HL-60 (cell line): Measurements from ENCODE around the gene PIAS2.

Experiments used
- DNase-seq, 2 experiments: peaks; one replicate each; pipeline ENCODE4 v3.0.0-alpha.2; 2010 to 2020; ENCODE audit warnings: low read depth in 1 of 2, low spot score in 1 of 2
- H3K27ac ChIP-seq: fragments of 250-450 bp; sonication (Bioruptor Pico); replicated peaks from 2 replicates; pipeline ENCODE4 v1.5.1; 2020; ENCODE audit warnings: mild to moderate bottlenecking, moderate library complexity
- H3K27me3 ChIP-seq: fragments of 250-450 bp; sonication (Bioruptor Pico); 2 replicates; pipeline ENCODE4 v1.5.1; 2021; ENCODE audit warnings: mild to moderate bottlenecking, moderate library complexity; ENCODE audit not compliant: insufficient read depth, poor library complexity, severe bottlenecking
- H3K4me3 ChIP-seq: replicated peaks from 2 replicates; pipeline ENCODE4 v1.5.1; 2011; ENCODE audit warnings: mild to moderate bottlenecking, control low read depth, low read length; ENCODE audit not compliant: insufficient read depth
- GABPA ChIP-seq: IDR thresholded peaks from 2 replicates; pipeline ENCODE4 v1.6.1; 2012; ENCODE audit warnings: low read depth
- POLR2AphosphoS5 ChIP-seq: IDR thresholded peaks from 2 replicates; pipeline ENCODE4 v1.6.1; 2012; ENCODE audit warnings: low read depth
- SPI1 ChIP-seq: IDR thresholded peaks from 2 replicates; pipeline ENCODE4 v1.6.1; 2012; ENCODE audit warnings: low read depth, mild to moderate bottlenecking, borderline replicate concordance
- TF ChIP-seq, protein P1 (sequence below): IDR thresholded peaks from 2 replicates; pipeline ENCODE4 v1.6.1; 2012; ENCODE audit warnings: low read depth; ENCODE audit not compliant: insufficient replicate concordance
- TF ChIP-seq, protein P2 (sequence below): IDR thresholded peaks from one replicate; pipeline ENCODE4 v1.5.1; 2011; ENCODE audit warnings: low read length, control low read depth, inconsistent platforms; ENCODE audit not compliant: insufficient read depth

Gene PIAS2

DNA sequence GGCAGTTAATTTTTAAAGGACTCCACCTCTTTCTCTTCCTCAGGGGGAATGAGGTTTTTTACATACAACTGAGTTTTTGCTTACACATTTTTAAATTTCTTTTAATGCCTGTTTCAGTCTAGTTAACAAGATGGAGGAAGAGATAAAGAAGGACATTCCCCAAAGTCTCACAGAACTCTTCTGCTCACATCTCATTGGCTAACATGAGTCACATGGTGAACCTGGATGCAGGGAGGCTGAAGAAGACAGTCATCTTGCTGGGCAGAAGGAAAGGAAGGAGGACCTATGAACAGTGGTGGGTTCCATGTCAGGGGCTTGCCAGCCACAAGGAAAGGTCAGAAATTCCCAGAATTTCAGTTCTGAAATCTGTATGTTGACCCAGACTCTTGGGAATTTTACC lies 150.1 kb downstream of the PIAS2 start:
- TF ChIP-seq, protein P1, sequence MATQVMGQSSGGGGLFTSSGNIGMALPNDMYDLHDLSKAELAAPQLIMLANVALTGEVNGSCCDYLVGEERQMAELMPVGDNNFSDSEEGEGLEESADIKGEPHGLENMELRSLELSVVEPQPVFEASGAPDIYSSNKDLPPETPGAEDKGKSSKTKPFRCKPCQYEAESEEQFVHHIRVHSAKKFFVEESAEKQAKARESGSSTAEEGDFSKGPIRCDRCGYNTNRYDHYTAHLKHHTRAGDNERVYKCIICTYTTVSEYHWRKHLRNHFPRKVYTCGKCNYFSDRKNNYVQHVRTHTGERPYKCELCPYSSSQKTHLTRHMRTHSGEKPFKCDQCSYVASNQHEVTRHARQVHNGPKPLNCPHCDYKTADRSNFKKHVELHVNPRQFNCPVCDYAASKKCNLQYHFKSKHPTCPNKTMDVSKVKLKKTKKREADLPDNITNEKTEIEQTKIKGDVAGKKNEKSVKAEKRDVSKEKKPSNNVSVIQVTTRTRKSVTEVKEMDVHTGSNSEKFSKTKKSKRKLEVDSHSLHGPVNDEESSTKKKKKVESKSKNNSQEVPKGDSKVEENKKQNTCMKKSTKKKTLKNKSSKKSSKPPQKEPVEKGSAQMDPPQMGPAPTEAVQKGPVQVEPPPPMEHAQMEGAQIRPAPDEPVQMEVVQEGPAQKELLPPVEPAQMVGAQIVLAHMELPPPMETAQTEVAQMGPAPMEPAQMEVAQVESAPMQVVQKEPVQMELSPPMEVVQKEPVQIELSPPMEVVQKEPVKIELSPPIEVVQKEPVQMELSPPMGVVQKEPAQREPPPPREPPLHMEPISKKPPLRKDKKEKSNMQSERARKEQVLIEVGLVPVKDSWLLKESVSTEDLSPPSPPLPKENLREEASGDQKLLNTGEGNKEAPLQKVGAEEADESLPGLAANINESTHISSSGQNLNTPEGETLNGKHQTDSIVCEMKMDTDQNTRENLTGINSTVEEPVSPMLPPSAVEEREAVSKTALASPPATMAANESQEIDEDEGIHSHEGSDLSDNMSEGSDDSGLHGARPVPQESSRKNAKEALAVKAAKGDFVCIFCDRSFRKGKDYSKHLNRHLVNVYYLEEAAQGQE: no peak
- peaks cover 32% of the 10 kb centered on the region for H3K27me3 ChIP-seq

DNA sequence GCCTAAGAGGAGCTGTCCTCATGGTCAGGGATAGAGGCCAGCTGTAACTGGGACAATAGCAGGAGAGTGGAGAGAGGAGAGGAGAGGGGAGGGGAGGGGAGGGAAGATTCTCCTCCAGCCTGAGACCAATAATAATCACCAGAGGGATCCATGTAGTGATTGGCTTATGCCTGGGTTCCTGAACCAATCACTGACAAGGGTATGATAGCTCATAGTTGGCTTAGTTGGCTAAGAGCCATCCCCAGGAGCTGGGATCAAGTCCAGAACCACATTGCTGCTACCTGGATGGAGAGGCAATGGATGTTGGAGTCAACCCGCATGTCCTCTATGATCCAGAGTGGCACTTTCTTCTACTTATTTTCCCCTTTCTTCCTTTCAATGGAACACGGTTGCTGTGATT lies 152.7 kb downstream of the PIAS2 start:
- peaks cover 48% of the 10 kb centered on the region for H3K27me3 ChIP-seq
- no peak overlapping the region for H3K4me3 ChIP-seq
- no peak overlapping the region for H3K27ac ChIP-seq
- TF ChIP-seq, protein P2, sequence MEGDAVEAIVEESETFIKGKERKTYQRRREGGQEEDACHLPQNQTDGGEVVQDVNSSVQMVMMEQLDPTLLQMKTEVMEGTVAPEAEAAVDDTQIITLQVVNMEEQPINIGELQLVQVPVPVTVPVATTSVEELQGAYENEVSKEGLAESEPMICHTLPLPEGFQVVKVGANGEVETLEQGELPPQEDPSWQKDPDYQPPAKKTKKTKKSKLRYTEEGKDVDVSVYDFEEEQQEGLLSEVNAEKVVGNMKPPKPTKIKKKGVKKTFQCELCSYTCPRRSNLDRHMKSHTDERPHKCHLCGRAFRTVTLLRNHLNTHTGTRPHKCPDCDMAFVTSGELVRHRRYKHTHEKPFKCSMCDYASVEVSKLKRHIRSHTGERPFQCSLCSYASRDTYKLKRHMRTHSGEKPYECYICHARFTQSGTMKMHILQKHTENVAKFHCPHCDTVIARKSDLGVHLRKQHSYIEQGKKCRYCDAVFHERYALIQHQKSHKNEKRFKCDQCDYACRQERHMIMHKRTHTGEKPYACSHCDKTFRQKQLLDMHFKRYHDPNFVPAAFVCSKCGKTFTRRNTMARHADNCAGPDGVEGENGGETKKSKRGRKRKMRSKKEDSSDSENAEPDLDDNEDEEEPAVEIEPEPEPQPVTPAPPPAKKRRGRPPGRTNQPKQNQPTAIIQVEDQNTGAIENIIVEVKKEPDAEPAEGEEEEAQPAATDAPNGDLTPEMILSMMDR: no peak
- TF ChIP-seq GABPA (no peak), SPI1 (no peak), POLR2AphosphoS5 (no peak)
- TF ChIP-seq, protein P1: no peak
- no peak for DNase-seq

More for the DNA sequence above, 150.1 kb downstream of the PIAS2 start:
- no peak overlapping the region for H3K4me3 ChIP-seq
- DNase-seq: peak in 1 of 2 experiments; percentile 26
- H3K27ac ChIP-seq: no peak overlapping the region

DNA sequence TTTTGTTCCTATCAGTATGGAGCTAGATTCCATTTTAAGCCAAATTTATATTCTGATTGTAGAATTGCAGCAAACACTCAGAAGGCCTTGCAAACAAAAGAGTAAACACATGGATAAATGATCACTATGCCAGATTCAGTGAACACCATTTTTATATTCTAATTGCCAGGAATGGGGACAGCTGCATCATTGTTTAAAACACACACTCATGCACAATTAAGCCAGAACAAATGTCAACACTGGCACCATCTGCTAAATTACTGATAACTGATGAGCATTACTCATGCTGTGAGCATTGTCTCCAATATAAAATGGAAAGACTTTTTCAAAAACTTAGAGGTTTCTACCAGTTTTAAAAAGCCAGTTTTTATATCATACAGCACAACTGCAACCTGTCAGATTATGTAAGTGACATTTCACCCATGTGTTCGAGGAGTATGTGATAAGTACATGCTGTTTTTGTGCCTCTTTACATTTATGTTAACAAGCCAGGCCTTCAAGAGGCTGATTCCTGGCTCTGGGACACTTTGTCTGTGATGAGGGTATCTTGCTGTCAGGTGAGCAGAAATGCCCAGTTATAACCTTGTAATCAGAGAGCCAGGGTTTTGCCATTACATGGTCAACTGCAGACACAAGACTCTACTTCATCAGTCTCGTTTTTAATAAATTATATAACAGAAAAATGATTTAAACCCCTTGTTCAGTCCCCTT lies 156.1 kb downstream of the PIAS2 start:
- no peak overlapping the region for H3K4me3 ChIP-seq
- peaks cover 66% of the 10 kb centered on the region for H3K27me3 ChIP-seq
- TF ChIP-seq, protein P1: no peak
- TF ChIP-seq, protein P2: no peak
- no peak for TF ChIP-seq SPI1
- TF ChIP-seq GABPA: no peak
- no peak for TF ChIP-seq POLR2AphosphoS5
- H3K27ac ChIP-seq: no peak overlapping the region
- DNase-seq: no peak
